Islet of Langerhans (tissue), 1 donor: ENCODE data around the gene PSD.

Experiments used
- FAIRE-seq: peaks from one replicate; lab custom pipeline; 2011; peaks lifted over from hg19 to GRCh38; lab: Jason Lieb, UNC

The PSD gene

GRCh38 chr10:102438374-102438773 lies 19.8 kb upstream of the PSD start:
- no peak for FAIRE-seq

GRCh38 chr10:102437515-102437914 lies 18.9 kb upstream of the PSD start:
- FAIRE-seq, result no peak

DNA sequence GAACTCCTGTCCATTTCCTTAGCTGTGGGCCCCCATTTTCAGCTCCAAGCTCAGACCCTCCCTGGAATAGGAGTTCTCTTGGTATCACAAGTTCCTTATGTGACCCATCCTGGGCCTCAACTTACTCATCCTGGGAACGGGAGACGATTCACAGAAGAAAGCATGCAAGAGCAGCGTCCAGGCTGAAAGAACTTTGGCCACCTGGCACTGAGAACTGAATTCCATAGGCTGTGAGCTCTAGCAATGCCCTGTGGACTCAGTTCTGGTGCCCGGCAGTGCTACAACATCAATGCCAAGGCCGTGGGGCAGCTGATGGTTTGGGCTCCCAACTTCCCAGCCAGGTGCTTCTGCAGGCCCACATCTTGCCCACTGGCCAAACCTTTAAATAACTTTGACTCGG lies 17.7 kb upstream of the PSD start:
- no peak for FAIRE-seq

DNA sequence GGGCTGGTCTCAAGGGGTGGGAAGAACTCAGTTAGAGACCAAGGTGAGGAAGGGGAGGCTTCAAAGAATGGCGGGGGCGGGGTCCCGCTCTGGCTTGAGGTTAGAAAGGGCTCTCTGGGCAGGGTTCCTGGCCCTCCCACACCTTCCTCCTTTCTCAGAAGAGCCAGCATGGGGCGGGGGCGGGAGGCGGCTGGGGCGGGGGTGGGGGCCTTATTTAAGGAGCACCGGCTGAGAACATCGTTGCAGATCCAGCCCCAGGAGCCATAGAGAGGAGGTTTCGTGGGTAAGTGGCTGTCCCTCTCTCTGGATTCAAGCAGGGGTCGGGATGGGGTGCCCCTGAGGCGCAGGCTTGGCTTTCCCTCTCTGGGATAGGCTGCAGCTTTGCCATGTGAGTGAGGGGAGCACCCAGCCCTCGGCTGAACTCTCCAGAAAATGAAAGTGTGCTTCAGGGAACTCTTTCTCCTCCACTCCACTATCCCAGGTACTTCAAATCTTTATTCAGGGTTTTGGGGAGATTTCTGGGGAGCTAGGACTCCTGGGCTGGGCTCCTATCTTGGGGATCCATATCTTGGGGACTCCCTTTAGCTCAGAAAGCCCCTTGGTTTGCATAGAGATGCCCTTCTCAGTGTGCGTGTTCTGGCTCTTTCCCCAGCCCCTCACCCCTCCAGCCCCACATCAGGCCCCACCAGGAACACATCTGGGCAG lies 17.1 kb upstream of the PSD start:
- FAIRE-seq, result no peak

DNA sequence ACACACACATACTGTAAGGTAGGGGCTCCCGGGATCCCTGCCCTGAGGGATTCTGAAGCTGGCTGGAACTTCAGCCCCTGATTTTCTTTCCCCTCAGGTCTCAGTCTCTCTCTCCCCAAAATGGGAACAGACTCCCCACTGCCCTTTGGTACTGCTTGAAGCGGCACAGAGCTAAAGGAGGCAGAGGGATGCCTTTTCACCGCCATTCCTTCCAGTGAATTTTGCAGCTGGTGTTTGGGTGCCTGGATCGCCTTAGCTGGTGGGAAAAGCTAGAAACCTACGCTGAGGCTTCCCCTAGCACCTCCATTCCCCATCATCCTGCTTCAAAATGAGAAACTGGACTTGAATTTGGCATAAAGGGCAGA lies 16.5 kb upstream of the PSD start:
- no peak for FAIRE-seq

- FAIRE-seq, result no peak
These were observed 16.0 kb upstream of the PSD start for GRCh38 chr10:102434394-102435132.

GRCh38 chr10:102433619-102434046 lies 15.0 kb upstream of the PSD start:
- FAIRE-seq, result no peak

- FAIRE-seq, result no peak
These were observed 13.8 kb upstream of the PSD start, which contains the start of gene CUEDC2 for GRCh38 chr10:102432162-102432950. Gene CUEDC2, minus strand, starts transcription at chr10:102432574. Its CDS starts 7,386 bp downstream, at chr10:102425188.

DNA sequence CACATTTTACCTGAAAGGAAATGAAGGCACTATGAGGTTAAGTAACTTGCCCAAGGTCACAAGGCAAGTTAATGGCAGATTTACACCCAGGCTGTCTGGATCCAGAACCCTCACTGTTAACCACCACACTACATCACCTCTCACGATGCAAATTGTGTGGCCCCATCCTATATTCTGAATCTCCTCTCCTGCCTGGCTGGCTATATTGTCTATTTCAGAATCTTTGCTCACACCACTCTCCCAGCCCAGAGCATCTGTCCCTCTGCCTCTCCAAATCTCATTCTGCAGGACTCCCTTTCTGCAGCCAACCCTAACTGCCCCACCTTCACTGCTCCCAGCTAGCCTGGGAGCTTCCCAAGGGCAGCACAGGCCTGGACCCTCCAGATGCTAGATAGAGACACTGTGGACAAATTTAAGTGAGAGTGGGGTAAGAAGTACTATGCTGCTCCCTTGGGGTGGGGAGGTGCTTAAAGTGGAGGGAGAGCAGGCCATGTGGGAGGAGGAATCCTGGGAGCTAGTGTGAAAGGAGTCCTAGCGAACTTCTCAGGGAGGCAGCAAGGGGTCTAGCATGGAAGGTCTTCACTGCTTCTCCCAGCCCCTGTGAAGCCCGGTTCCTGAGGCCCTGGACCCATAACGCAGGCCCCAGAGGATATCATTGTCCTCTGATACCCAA lies 13.0 kb upstream of the PSD start:
- FAIRE-seq, result no peak

DNA sequence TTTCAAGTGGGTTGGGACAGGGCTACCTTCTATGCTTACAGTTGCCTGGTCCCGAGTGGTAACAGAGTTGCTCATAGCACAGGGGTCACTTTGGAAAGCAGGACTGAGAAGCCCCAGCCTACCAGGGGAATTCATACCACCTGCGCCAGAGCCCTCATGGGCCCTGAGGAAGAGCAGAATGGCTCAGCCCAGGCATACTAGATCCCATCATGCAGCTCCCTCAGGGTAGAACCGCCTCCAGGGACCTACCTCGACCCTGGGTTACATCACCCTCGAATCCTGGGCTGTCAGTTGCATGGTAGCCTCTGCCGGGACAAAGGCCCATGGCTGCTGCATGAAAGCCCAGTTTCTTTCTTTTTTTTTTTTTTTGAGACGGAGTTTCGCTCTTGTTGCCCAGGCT lies 10.9 kb upstream of the PSD start:
- no peak for FAIRE-seq

- FAIRE-seq, result no peak
These were observed 8.3 kb upstream of the PSD start for GRCh38 chr10:102426803-102427287.

DNA sequence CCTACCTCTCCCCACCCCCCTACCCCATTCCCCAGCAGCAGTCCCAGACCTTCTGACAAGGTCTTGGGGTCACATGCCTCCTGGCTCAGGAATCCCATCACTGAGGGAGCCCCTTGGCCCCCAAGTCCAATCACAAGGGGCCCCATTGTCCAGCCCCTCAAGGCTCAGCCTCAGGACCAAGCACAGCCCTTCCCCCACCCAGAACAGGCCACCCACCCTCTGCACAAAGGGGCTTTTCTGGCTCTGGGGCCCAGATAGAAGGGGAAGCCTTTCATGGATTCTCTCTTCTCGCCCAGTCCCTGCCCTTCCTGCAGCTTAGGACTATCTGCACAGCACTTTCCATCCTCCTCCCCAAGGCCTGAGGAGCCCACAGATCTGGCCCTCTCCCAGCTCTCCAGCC lies 6.9 kb upstream of the PSD start:
- FAIRE-seq, result no peak

GRCh38 chr10:102424916-102425315 lies 6.3 kb upstream of the PSD start:
- FAIRE-seq, result no peak

- FAIRE-seq, result no peak
These were observed 5.6 kb upstream of the PSD start for GRCh38 chr10:102424145-102424544.

DNA sequence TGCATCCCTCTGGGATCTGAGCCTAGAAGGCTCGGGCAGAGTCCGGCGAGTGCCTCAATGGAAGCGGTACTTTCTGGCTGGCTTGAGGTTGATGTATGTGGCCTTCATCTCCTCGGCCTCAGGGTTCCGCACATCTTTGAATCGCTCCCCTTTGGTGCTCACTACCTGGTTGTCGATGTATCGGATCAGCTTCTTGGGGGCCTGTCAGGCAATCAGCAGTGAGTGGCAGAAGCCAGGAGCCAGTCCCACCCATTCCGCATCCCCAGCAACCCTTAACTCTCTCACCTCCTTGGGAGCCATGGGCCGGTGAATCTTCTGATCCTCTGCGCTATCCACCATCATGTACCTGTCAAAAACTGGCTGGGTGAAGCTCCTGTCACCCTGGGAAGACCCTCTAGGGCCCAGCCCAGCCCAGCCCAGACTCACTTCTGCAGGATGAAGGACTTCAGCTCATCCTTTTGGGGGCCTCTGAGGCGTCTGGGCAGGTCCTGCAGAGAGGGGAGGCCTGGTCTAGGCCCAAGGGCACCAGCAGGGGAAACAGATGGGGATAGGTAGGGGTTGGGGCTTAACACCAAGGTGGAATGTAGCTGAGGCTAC lies 4.9 kb upstream of the PSD start:
- no peak for FAIRE-seq

DNA sequence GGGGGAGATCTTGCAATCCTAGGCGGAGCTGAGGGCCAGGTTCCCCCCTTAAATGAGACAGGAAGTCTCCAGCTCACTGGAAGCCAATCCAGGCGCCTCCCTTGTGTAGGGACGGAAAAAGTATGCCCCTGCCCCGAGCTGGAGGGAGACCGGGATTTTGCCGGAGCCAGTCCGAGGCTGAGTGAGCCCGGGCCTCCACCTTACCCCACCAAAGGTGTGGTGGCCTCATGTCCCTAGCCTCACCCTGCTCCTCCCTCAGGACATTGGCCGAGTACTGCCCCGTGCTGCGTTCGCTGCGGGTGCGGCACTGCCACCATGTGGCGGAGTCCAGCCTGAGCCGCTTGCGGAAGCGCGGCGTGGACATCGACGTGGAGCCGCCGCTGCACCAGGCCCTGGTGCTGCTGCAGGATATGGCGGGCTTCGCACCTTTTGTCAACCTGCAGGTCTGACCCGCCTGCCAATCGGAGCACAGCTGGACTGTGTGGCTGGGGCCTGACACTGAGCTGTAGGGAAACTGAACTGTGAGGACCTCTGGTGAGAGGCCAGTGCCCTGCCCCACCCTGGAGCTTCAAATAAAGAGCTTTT lies 4.1 kb upstream of the PSD start:
- FAIRE-seq, result no peak

DNA sequence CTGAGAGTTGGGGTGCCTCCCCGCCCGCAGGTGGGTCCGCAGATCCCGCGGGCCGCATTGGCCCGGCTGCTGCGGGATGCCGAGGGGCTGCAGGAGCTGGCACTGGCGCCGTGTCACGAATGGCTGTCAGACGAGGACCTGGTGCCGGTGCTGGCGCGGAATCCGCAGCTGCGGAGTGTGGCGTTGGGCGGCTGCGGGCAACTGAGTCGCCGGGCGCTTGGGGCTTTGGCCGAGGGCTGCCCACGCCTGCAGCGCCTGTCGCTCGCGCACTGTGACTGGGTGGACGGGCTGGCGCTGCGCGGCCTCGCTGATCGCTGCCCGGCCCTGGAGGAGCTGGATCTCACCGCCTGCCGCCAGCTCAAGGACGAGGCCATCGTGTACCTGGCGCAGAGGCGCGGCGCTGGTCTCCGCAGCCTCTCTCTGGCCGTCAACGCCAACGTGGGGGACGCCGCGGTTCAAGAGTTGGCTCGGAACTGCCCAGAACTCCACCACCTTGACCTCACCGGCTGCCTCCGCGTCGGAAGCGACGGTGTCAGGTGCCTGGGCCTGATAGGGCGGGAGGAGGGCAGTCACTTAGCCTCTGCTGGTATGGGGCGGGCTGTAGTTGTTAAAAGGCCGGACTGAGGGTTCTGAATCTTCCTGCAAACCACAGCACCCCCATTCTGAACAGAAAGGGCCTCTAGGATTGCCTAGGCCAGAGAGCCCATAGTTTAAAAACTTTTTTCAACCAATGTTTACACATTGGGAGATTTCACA lies 3.4 kb upstream of the PSD start:
- FAIRE-seq, result no peak

GRCh38 chr10:102421507-102421756 lies 2.8 kb upstream of the PSD start:
- FAIRE-seq, result no peak

DNA sequence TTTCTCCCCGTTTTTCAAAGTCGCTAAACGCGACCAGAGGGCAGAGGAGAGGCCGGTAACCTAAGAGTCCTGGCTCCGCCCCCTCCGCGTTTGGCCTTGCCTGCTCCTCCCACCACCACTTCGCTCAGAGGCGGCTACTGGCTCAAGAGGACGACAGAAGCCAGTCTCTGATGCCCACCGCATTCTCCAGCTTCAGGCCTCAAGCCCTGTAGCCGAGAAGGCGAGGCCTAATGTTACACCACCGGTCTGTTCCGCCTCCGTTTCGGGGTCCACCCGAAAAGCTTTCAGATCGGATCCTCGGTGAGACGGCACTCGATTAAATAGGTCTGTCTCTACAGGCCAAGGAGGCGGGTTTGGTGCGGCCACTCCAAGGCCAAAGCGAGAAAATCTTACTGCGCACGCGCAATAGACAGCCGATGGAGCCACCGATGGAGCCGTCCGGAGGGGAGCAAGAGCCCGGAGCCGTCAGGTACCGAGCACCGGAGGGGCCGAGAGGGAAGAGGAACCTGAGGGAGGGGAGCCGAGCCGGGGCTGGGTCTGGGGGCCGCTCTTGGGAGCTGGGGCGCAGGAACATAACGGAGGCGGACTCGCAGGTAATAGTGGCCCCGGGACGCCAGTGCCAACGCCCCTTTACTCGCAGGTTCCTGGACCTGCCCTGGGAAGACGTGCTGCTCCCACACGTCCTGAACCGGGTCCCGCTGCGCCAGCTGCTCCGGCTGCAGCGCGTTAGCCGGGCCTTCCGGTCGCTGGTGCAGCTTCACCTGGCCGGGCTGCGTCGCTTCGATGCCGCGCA lies 2.3 kb upstream of the PSD start, which contains the start of gene FBXL15:
Gene FBXL15 (plus strand): TSS at position 123 of the 793 bp plus-strand sequence. CDS start 294 bp downstream, at position 417.
- FAIRE-seq, result peak; percentile 49

DNA sequence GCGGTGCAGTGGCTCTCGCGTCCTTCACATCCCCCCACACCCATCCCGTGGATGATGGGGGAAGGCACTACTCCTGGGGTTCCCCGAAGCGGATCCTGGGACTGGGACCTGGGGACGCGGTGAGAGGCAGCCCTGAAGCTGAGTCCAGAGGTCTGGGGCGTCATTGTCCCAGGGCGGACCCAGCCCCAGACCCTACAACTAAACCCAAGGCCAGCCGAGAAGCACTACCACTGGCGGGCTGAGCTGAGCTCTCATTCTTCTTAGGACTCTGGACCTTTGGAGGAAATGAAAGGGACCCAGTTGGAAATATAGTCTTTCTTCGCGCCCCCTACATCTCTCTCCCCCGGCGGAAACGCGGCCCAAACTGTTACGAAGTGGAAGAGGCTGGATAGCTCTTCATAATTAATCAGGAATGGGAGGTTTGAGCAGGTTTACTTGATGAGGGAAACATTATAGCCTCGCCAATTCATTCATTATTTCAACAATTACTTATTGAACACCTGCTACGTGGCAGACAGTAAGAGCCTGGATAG lies 1.7 kb upstream of the PSD start:
- no peak for FAIRE-seq
